Epidermal melanocyte (primary cell): ENCODE data around the gene DNASE2.

ENCODE experiments used
- DNase-seq: peaks from one replicate; pipeline ENCODE4 v3.0.0; 2011; ENCODE audit warnings: low spot score; ENCODE audit not compliant: insufficient read length

The DNASE2 gene

DNA sequence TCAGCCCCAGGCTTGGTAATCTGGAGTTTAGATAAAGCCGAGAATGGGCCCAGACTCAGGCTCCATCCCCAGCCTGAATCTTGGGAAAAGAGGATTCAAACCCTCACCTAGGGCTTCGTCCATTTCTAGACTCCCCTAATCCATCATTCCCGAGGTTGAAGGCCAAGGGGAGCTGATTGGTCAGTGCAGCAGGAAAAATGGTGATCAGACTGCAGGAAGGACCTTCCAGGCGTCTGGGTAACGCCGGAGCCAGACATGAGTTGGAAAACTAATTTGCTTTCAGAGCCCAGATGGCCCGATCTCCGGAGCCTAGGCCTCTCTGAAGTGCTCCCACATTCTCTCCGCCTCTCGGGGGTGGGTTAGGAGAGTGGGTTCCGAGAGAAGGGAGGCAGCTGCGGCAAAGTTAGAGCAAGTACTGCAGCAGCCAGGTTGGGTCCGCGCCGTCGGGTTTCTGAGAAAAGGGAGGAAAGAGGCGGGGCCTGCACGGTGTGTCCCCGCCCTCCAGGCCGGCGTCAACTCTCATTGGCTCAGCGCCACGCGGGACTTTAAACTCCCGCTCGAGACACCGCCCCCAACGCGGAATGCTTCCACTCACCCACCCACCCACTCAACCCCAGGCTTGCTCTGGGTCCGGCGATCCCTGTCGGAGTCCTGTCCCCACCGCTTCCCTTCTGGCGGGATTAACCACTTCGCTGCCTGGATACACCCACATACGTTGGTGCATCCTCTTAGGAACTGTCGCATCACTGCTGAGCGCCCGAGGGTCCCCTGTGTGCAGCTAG, 46.1 kb downstream of the DNASE2 start:
- peak; percentile 20 for DNase-seq

DNA sequence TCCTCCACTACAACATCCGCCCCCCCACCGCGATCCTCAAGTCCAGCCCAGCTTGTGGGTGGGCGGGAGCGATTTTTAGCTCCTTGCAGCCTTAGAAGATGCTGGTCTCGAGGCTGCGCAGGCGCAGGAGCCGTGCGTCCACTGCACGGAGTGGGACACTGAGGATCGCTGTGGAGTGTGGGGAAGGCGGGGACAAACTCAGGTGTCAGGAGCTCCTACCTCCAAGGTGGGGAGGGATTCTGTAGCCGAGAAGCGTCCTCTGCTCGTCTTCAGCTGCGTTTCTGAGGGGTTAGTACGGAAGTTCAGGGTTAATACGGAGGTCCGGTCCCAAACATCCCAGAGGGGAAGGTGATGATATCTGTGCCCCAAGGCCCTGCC, 46.7 kb downstream of the DNASE2 start, which contains the start of gene RTBDN:
RTBDN (minus strand) TSS at position 14 of the 378 bp plus-strand sequence. CDS start 4,600 bp downstream, outside the sequence.
- no peak for DNase-seq

DNA sequence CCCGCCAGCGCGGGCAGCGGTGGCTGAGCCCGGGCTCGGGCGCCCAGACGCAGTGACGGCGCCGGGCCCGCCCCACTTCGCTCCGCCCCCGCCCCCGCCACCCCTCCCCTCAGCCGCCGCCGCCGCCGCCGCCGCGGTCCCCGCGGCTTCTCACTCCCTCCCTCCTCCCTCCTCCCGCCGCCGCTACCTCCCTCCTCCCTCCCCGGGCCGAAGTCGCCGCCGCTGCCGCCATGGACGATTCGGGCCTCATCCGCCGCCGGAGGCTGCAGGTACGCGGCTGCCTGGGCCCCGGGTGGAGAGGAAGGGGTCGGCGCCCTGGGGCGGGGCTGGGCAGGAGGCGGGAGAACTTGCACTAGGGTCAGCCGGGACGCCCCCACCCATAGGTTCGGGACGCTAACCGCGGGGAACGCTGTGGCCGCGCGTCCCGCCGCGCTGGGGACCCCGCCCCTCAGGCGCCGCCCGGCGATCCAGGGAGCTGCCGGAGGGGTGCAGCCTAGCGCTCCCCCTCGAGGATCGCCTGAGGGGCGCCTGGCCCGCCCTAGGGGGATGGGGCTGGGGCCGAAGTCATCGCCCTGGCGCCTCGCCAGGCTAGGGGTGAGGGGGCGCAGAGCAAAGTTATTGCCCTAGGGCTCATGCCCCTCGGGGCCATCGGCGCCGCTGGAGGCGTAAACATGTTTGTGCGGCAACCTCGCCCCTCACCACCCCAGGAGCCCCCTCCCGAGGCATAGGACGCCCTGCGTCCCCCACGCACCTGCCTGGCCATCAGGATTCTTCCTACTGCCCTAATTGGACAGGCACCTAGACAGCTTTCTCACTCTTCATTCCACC, 47.3 kb downstream of the DNASE2 start:
- DNase-seq: peak; percentile 17

DNA sequence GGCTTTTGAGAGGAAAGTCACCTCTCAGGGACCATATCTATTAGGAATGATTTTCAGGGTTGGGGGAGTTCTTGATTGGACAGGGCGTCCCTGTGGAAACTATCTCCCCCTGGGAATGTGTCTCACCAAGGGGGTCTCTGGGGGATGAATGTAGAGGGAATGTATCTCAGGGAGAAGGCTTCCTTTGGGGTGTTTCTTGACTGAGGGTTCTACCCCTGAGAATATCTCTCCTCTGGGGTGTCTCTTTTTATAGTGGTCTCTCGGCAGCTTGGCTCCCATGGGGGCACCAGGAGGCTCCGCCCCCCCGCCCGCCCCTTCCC, 47.9 kb downstream of the DNASE2 start:
- DNase-seq: peak; percentile 14

DNA sequence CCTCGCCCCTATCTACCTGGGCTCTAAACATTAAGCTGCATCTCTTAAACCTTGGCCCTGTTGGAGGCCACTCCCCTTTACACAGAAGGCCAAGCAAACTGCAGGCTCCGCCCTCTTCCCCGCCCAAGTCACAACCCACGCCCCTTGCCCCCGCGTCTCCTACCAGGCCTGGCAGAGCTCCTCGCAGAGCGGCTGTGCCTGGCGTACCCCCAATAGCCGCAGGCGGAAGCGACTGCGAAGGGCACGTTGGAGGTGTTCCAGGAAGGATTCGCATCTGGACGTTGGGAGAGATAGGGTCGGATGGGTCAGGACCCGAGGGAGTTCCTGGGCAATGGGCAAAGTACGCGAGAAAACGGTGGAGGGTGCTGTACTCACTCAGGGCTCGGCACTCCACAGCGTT, 52.8 kb downstream of the DNASE2 start:
- DNase-seq: no peak

DNA sequence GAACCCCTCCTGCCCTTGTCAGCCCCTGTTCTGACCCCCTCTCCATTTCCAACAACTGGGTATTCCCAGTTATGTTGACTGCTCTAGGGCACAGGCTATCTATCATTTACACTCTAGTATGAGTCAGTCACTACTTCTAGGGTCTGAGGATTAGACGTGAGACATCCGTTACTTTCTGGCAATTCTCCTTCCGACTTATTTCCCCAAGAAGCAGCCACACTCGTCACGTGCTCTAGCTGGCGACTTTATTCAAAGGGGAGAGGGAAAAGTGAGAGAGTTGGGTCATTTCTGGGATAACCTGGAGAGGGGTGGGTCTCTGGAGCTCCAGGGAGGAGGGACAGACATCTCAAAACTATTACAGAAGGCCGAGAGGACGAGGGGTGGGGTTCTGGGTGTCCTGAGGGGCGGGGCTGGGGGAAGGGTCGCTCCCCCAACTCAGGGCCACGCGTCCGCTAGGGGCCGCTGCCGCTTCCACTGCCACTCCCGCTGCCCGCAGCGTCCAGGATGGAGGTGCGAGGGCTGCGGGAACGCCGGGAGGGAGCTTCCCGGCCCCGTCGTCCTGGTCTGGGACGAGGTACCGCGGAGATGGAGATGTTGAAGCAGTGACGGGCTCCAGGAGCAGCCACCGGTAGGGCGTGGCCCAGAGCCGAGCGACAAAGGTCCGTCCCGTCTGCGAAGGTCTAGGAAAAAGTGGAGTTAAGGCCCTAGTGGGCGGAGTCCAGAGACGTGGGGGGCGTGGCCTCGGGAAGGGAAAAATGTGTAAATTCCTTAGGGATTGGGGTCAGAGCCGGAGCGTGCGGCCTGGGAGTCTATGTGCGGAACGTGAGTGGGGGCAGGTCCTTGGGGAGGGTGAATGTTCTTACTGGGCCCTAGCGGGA, 55.8 kb downstream of the DNASE2 start:
- no peak for DNase-seq
